Measurements from ENCODE around the gene FAM237B. TPM values are rescaled to one million over a fixed set of nuclear protein-coding genes. Genes with fewer than 3 reads are reported as not detected.

Gene FAM237B
- total RNA-seq, 2 experiments from 2014 or later = not detected

DNA sequence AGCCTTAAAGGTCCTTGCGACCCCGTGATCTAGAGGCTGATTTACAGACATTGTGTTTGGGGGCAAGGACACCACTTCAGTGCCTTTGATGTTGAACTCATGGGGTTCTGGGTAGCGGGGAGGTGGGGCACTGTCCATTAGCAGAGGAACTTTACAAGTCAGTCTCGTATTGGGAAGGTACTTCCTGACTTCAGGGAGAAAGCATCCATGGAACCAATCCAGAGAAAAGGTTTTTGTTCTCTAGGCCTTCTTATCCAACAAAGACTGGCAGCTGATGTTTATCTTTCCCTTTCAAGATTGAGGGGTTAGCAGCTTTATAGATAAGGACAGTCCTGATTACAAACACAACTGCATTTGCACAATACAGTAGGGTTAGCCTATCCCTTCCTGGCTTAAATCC, 28.2 kb upstream of the FAM237B start:
- Histone ChIP-seq H3K27ac (ENCODE audit: low read depth, low read length, poor library complexity, severe bottlenecking) (no peak overlapping the region), H3K9me2 (ENCODE audit: insufficient read depth, low read length) (no peaks in the 10 kb centered on the region), H3K4me1 (ENCODE audit: insufficient read depth, low read length, poor library complexity, severe bottlenecking) (peaks cover 20% of the 10 kb centered on the region), H3K36me3 (ENCODE audit: insufficient read depth, low read length) (peaks cover 49% of the 10 kb centered on the region), H2AFZ (ENCODE audit: low read length) (no peak overlapping the region), H4K20me1 (ENCODE audit: insufficient read depth, low read length) (no peaks in the 10 kb centered on the region), H3K4me3 (ENCODE audit: low read depth, low read length, poor library complexity, severe bottlenecking) (no peak overlapping the region), H3K9me3 (ENCODE audit: low read length) (0 out of 2 replicates have a peak, but pooled peaks cover 4% of the 10 kb centered on the region), H3K4me2 (ENCODE audit: low read length) (no peak overlapping the region), H3K79me2 (ENCODE audit: insufficient read depth, low read depth, low read length) (peaks cover 71% of the 10 kb centered on the region)
- ChIA-PET POLR2A (interaction anchor here (1.2 kb wide), 1 partner anchor 22 kb away, joined by 3 read pairs; no protein-coding TSS in a partner anchor), CTCF (ENCODE audit: unreplicated experiment) (no interaction called here)
- no TSS peak for BruUV-seq (replicated peaks)
- DNase-seq (ENCODE audit: low spot score) = no peak
- TF ChIP-seq CTCF (conservative IDR thresholded peaks at IDR 0.05; ENCODE audit: low read length) (no peak), EZH2phosphoT487 (IDR thresholded peaks at IDR 0.05; ENCODE audit: borderline replicate concordance, low read depth, low read length) (no peak)
- intact Hi-C loops (cut with micrococcal nuclease; ENCODE audit: unreplicated experiment) = no loop called here

DNA sequence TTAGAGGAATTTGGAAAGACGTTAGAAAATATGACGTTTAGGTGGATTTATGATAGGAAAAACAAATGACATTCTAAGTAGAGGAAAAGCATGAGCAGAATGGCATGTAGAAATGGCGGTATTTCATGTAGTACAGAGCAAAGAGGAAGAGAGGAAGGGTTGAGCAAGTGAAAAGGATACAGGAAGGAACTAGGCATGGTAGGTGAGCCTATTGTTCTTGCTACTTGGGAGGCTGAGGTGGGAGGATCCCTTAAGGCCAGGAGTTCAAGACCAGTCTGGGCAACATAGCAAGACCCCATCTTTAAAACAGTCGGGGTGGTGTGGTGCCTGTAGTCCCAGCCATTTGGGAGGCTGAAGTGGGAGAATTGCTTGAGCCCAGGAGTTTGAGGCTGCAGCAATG, 26.7 kb upstream of the FAM237B start:
- Histone ChIP-seq H3K4me2 (ENCODE audit: low read length) (peak overlapping the region; percentile 97), H3K79me2 (ENCODE audit: insufficient read depth, low read depth, low read length) (peaks cover 56% of the 10 kb centered on the region), H3K27ac (ENCODE audit: low read depth, low read length, poor library complexity, severe bottlenecking) (peak overlapping the region; percentile 79), H4K20me1 (ENCODE audit: insufficient read depth, low read length) (no peaks in the 10 kb centered on the region), H3K4me3 (ENCODE audit: low read depth, low read length, poor library complexity, severe bottlenecking) (peak overlapping the region; percentile 84), H2AFZ (ENCODE audit: low read length) (peak overlapping the region; percentile 71; the same call in 1 of the 2 replicates), H3K9me2 (ENCODE audit: insufficient read depth, low read length) (no peaks in the 10 kb centered on the region), H3K4me1 (ENCODE audit: insufficient read depth, low read length, poor library complexity, severe bottlenecking) (peaks cover 20% of the 10 kb centered on the region), H3K9me3 (ENCODE audit: low read length) (no peaks in the 10 kb centered on the region), H3K36me3 (ENCODE audit: insufficient read depth, low read length) (peaks cover 34% of the 10 kb centered on the region)
- POLR2A ChIA-PET = interaction anchor here (1.0 kb wide), 1 partner anchor 50 kb away, joined by 3 read pairs; no protein-coding TSS in a partner anchor
- CTCF ChIA-PET (ENCODE audit: unreplicated experiment) = no interaction called here
- no peak for TF ChIP-seq EZH2phosphoT487 (IDR thresholded peaks at IDR 0.05; ENCODE audit: borderline replicate concordance, low read depth, low read length)
- no peak for TF ChIP-seq CTCF (conservative IDR thresholded peaks at IDR 0.05; ENCODE audit: low read length)
- intact Hi-C loops (cut with micrococcal nuclease; ENCODE audit: unreplicated experiment) = no loop called here
- no TSS peak for BruUV-seq (replicated peaks)
- peak; percentile 25 for DNase-seq (ENCODE audit: low spot score)

DNA sequence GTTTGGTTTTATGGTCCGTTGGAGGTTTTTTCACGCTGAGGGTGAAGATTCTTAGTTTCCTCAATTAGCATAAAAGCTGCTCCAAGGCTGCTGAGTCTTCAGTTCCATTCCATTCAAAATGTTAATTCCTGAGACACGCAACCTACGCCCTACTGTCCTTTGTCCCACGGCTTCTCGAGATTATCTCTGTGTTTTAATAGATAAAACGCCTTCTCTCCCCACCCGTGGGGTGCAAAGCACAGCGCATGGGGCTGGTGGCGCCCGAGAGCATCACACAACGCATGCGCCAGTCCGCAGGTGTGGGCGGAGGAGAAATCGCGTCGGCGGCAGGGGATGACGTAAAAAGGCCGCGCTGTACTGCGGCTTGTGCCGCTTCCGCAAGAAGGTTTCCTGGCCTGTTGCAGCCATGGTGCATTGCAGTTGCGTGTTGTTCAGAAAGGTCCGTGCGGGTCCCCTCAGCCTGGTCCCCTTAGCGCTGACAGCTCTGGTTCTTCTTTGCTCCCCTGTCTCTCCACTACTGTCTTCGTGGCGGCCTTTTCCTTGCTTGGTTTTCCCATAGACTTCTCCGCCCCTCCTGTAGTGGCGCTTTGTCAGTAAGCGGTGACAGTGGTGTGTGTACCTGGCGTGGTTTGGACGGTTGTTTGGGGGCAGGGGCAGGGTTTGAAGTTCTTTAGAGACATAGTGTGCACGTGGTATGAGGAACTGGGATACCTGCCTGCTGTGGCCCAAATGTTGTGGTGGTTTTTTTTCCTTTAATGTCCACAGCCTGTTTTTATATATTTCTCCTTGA, 25.4 kb upstream of the FAM237B start, which contains the start of gene GTPBP10:
Gene GTPBP10 (plus strand): TSS at position 381 of the 790 bp plus-strand sequence. CDS start 26 bp downstream, at position 407.
- peak within 1 kb of the TSS; percentile 99 for H2AFZ ChIP-seq (ENCODE audit: low read length)
- POLR2A ChIA-PET = interaction anchor here (0.6 to 1.3 kb wide), 7 partner anchors 9 to 698 kb away, joined by 3 to 6 read pairs (median 4); no protein-coding TSS in a partner anchor

More for the DNA sequence above, 25.4 kb upstream of the FAM237B start, which contains the start of gene GTPBP10:
- Histone ChIP-seq H3K9me2 (ENCODE audit: insufficient read depth, low read length) (no peaks in the 10 kb centered on the region), H3K79me2 (ENCODE audit: insufficient read depth, low read depth, low read length) (peaks cover 45% of the 10 kb centered on the region), H3K27ac (ENCODE audit: low read depth, low read length, poor library complexity, severe bottlenecking) (peak within 1 kb of the TSS; percentile 79), H4K20me1 (ENCODE audit: insufficient read depth, low read length) (no peaks in the 10 kb centered on the region), H3K9me3 (ENCODE audit: low read length) (no peaks in the 10 kb centered on the region), H3K36me3 (ENCODE audit: insufficient read depth, low read length) (peaks cover 24% of the 10 kb centered on the region), H3K4me1 (ENCODE audit: insufficient read depth, low read length, poor library complexity, severe bottlenecking) (peaks cover 20% of the 10 kb centered on the region), H3K4me3 (ENCODE audit: low read depth, low read length, poor library complexity, severe bottlenecking) (peak within 1 kb of the TSS; percentile 84), H3K4me2 (ENCODE audit: low read length) (peak within 1 kb of the TSS; percentile 97)
- peak; percentile 97 for DNase-seq (ENCODE audit: low spot score)
- BruUV-seq (replicated peaks) = TSS peak; percentile 89
- intact Hi-C loops (cut with micrococcal nuclease; ENCODE audit: unreplicated experiment) = loop anchor here (1.0 kb wide), 1 partner anchor 57 kb away; the partner anchor contains the start of gene CLDN12
- CTCF ChIA-PET (ENCODE audit: unreplicated experiment) = interaction anchor here (0.9 to 1.0 kb wide), 2 partner anchors 11 to 60 kb away, joined by 3 read pairs; no protein-coding TSS in a partner anchor
- TF ChIP-seq CTCF (conservative IDR thresholded peaks at IDR 0.05; ENCODE audit: low read length) = peak; percentile 81
- TF ChIP-seq EZH2phosphoT487 (IDR thresholded peaks at IDR 0.05; ENCODE audit: borderline replicate concordance, low read depth, low read length) = no peak

Data from OCI-LY7 (cell line).